NCI-H1105 (cell line): ENCODE data around the gene PIK3R1.
A peak's percentile ranks its signal among the peaks of the same experiment; 100 is the strongest.

ENCODE experiments used
- DNase-seq: peaks from one replicate; lab custom pipeline; 2025; lab: John Stamatoyannopoulos, UW

PIK3R1 gene

GRCh38 chr5:68215208-68215897 is at the start of gene PIK3R1:
PIK3R1 (plus strand) TSS chr5:68215756; CDS start chr5:68226676, 10,920 bp downstream.
- DNase-seq = peak; percentile 83

- no peak for DNase-seq
Observed at GRCh38 chr5:68167195-68167651, 48.3 kb upstream of the PIK3R1 start.

- no peak for DNase-seq
Observed at GRCh38 chr5:68169903-68170302, 45.7 kb upstream of the PIK3R1 start.

GRCh38 chr5:68170826-68171558 is 44.6 kb upstream of the PIK3R1 start:
- no peak for DNase-seq

GRCh38 chr5:68172314-68172713 is 43.2 kb upstream of the PIK3R1 start:
- DNase-seq = no peak

GRCh38 chr5:68173007-68173406 is 42.5 kb upstream of the PIK3R1 start:
- no peak for DNase-seq

- no peak for DNase-seq
Observed at GRCh38 chr5:68176253-68176652, 39.3 kb upstream of the PIK3R1 start.

- no peak for DNase-seq
Observed at GRCh38 chr5:68176802-68177479, 38.6 kb upstream of the PIK3R1 start.

- no peak for DNase-seq
Observed at GRCh38 chr5:68177676-68178075, 37.9 kb upstream of the PIK3R1 start.

- DNase-seq = no peak
Observed at GRCh38 chr5:68178579-68178978, 37.0 kb upstream of the PIK3R1 start.

GRCh38 chr5:68180121-68181038 is 35.2 kb upstream of the PIK3R1 start:
- DNase-seq = no peak

- no peak for DNase-seq
Observed at GRCh38 chr5:68181039-68181599, 34.4 kb upstream of the PIK3R1 start.

GRCh38 chr5:68182094-68182493 is 33.5 kb upstream of the PIK3R1 start:
- DNase-seq = no peak

- DNase-seq = no peak
Observed at GRCh38 chr5:68182534-68182933, 33.0 kb upstream of the PIK3R1 start.

- DNase-seq = no peak
Observed at GRCh38 chr5:68187268-68188055, 28.1 kb upstream of the PIK3R1 start.

GRCh38 chr5:68189171-68189570 is 26.4 kb upstream of the PIK3R1 start:
- no peak for DNase-seq

GRCh38 chr5:68189613-68190012 is 25.9 kb upstream of the PIK3R1 start:
- no peak for DNase-seq

GRCh38 chr5:68190619-68191018 is 24.9 kb upstream of the PIK3R1 start:
- no peak for DNase-seq

GRCh38 chr5:68191083-68191791 is 24.3 kb upstream of the PIK3R1 start:
- DNase-seq = no peak

GRCh38 chr5:68192679-68193060 is 22.9 kb upstream of the PIK3R1 start:
- no peak for DNase-seq
